GM19463 (cell line): Measurements from ENCODE around the gene MSANTD1.

Experiments
- ATAC-seq: cut with Tn5 transposase; IDR thresholded peaks from one replicate; pipeline ENCODE4 v1.9.1; 2021; ENCODE audit warnings: mild to moderate bottlenecking, moderate library complexity; ENCODE audit not compliant: unreplicated experiment

The MSANTD1 gene

GRCh38 chr4:3232001-3232400, 17.0 kb upstream of the MSANTD1 start:
- ATAC-seq, result no peak

GRCh38 chr4:3232871-3233271, 16.1 kb upstream of the MSANTD1 start:
- no peak for ATAC-seq

- ATAC-seq, result no peak
Measured at GRCh38 chr4:3233391-3234071, 15.4 kb upstream of the MSANTD1 start.

- no peak for ATAC-seq
Measured at GRCh38 chr4:3234171-3235029, 14.6 kb upstream of the MSANTD1 start.

GRCh38 chr4:3235030-3235345, 14.0 kb upstream of the MSANTD1 start:
- ATAC-seq, result no peak

- no peak for ATAC-seq
Measured at GRCh38 chr4:3235581-3235980, 13.4 kb upstream of the MSANTD1 start.

- no peak for ATAC-seq
Measured at GRCh38 chr4:3236326-3236878, 12.6 kb upstream of the MSANTD1 start.

GRCh38 chr4:3237266-3237665, 11.7 kb upstream of the MSANTD1 start:
- ATAC-seq, result no peak

GRCh38 chr4:3237712-3238560, 11.0 kb upstream of the MSANTD1 start:
- no peak for ATAC-seq

GRCh38 chr4:3238721-3239120, 10.2 kb upstream of the MSANTD1 start:
- ATAC-seq, result no peak

GRCh38 chr4:3239303-3239702, 9.7 kb upstream of the MSANTD1 start:
- ATAC-seq, result no peak

- no peak for ATAC-seq
Measured at GRCh38 chr4:3239998-3240920, 8.7 kb upstream of the MSANTD1 start.

- no peak for ATAC-seq
Measured at GRCh38 chr4:3240936-3241522, 7.9 kb upstream of the MSANTD1 start.

- ATAC-seq, result no peak
Measured at GRCh38 chr4:3241898-3242524, 6.9 kb upstream of the MSANTD1 start.

GRCh38 chr4:3243136-3243780, 5.7 kb upstream of the MSANTD1 start:
- no peak for ATAC-seq

GRCh38 chr4:3244002-3244401, 5.0 kb upstream of the MSANTD1 start:
- no peak for ATAC-seq

GRCh38 chr4:3244747-3245146, 4.2 kb upstream of the MSANTD1 start:
- ATAC-seq, result no peak

- no peak for ATAC-seq
Measured at GRCh38 chr4:3245676-3246075, 3.3 kb upstream of the MSANTD1 start.
